GM23248 (cell line): ENCODE data around the gene PPID. TPM values are rescaled to one million over a fixed set of nuclear protein-coding genes. Genes with fewer than 3 reads are reported as not detected.
"Not testable (repeated sequence)": the region's sequence is repeated elsewhere in the genome, so short reads cannot be mapped to it uniquely, and the experiment has no call there.

ENCODE experiments used
- DNase-seq: peaks from one replicate; pipeline ENCODE4 v3.0.0-alpha.2; 2015
- H2AFZ ChIP-seq: fragments of 200-600 bp; sonication (generic); 2 replicates; pipeline ENCODE4 v1.6.1; 2016; ENCODE audit warnings: antibody characterized with exemption
- H3F3A ChIP-seq: fragments of 200-600 bp; sonication (generic); 2 replicates; pipeline ENCODE4 v1.6.1; 2016; ENCODE audit warnings: mild to moderate bottlenecking, antibody characterized with exemption, mixed run types; ENCODE audit not compliant: insufficient read depth
- H3K27ac ChIP-seq: fragments of 200-600 bp; sonication (generic); 2 replicates; pipeline ENCODE4 v1.5.1; 2016; ENCODE audit warnings: mild to moderate bottlenecking
- H3K27me3 ChIP-seq: fragments of 200-600 bp; sonication (generic); replicated peaks from 2 replicates; pipeline ENCODE4 v1.6.1; 2016; ENCODE audit warnings: mild to moderate bottlenecking; ENCODE audit not compliant: insufficient read depth
- H3K36me3 ChIP-seq: fragments of 200-600 bp; sonication (generic); 2 replicates; pipeline ENCODE4 v1.6.1; 2016; ENCODE audit warnings: low read depth, mild to moderate bottlenecking
- H3K4me1 ChIP-seq: fragments of 200-600 bp; sonication (generic); 2 replicates; pipeline ENCODE4 v1.6.1; 2016; ENCODE audit warnings: mild to moderate bottlenecking; ENCODE audit not compliant: insufficient read depth
- H3K4me2 ChIP-seq: fragments of 200-600 bp; sonication (generic); one replicate; pipeline ENCODE4 v1.6.1; 2016; ENCODE audit warnings: mild to moderate bottlenecking; ENCODE audit not compliant: unreplicated experiment
- H3K4me3 ChIP-seq: fragments of 200-600 bp; sonication (generic); 2 replicates; pipeline ENCODE4 v1.5.1; 2016; ENCODE audit warnings: mild to moderate bottlenecking
- H3K79me2 ChIP-seq: fragments of 200-600 bp; sonication (generic); 2 replicates; pipeline ENCODE4 v1.6.1; 2016; ENCODE audit warnings: mild to moderate bottlenecking; ENCODE audit not compliant: insufficient read depth
- H3K9ac ChIP-seq: fragments of 200-600 bp; sonication (generic); 2 replicates; pipeline ENCODE4 v1.6.1; 2016; ENCODE audit warnings: mild to moderate bottlenecking
- H3K9me2 ChIP-seq: fragments of 200-600 bp; sonication (generic); 2 replicates; pipeline ENCODE4 v1.6.1; 2016; ENCODE audit warnings: mixed run types, mild to moderate bottlenecking, moderate library complexity; ENCODE audit not compliant: insufficient read depth
- H3K9me3 ChIP-seq: fragments of 200-600 bp; sonication (generic); one replicate; pipeline ENCODE4 v1.6.1; 2017; ENCODE audit warnings: low read depth
- H4K20me1 ChIP-seq: fragments of 200-600 bp; sonication (generic); 2 replicates; pipeline ENCODE4 v1.6.0; 2016; ENCODE audit not compliant: insufficient read depth
- EZH2 ChIP-seq: fragments of 200-600 bp; sonication (generic); IDR thresholded peaks from 2 replicates; pipeline ENCODE4 v1.6.1; 2018; ENCODE audit warnings: antibody characterized with exemption, mild to moderate bottlenecking; ENCODE audit not compliant: insufficient read depth, poor library complexity, severe bottlenecking
- EZH2phosphoT487 ChIP-seq: fragments of 200-600 bp; sonication (generic); IDR thresholded peaks from 2 replicates; pipeline ENCODE4 v1.6.1; 2018; ENCODE audit warnings: antibody characterized with exemption, moderate library complexity, mild to moderate bottlenecking, low read depth; ENCODE audit not compliant: insufficient read depth
- WGBS, 2 experiments: methylation state at CpG; one replicate each; pipeline ENCODE4 v1.1.6; 2015 to 2017; ENCODE audit warnings: low lambda C conversion rate in 2 of 2, low coverage in 1 of 2; ENCODE audit errors: missing lambda C conversion rate in 2 of 2; 5-methylcytosine and 5-hydroxymethylcytosine counted together
- in situ Hi-C: fragments of 300-500 bp; cut with MboI; formaldehyde crosslinking; loops from 2 replicates; pipeline ENCODE4 v1.15.0; 2020
- polyA plus RNA-seq: library from polyadenylated mRNA; unstranded; fragments of >200 nt; fragmentation: Nextera tagmentation; extraction: Ambion mirVana; gene quantifications from 2 replicates; pipeline ENCODE4 v1.2.1, GENCODE V29; 2016
- small RNA-seq: library from RNA; depleted of rRNA; stranded (forward); fragments of <200 nt; gene quantifications from one replicate; pipeline ENCODE3, GENCODE V24; 2014; ENCODE audit warnings: low read depth, low replicate concordance
- total RNA-seq: library from RNA; depleted of rRNA; stranded (reverse); fragments of >200 nt; shearing (Covaris generic); gene quantifications from 2 replicates; pipeline ENCODE4 v1.2.3, GENCODE V29; 2014; rRNA removed

The PPID gene
- total and polyA plus RNA-seq, 2 experiments from 2014 or later, result 29.1 to 37.0 TPM

DNA sequence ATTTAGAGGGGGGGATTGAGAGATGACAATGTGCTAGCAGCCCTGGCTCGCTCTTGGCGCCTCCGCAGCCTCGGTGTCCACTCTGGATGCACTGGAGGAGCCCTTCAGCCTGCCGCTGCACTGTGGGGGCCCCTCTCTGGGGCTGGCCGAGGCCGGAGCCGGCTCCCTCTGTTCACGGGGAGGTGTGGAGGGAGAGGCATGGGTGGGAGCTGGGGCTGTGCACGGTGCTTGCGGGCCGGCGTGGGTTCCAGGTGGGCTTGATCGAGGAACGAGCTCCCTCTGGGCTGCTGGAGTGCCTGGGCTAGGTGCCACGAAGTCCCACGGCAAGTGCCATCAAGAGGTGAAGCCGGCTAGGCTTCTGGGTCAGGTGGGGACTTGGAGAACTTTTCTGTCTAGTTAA is 58.4 kb downstream of the PPID start:
- Histone ChIP-seq H3F3A (peaks cover 9% of the 10 kb centered on the region; the same call in 1 of the 2 replicates), H3K9me2 (no peaks in the 10 kb centered on the region), H3K4me3 (no peak overlapping the region), H3K9me3 (no peaks in the 10 kb centered on the region), H3K9ac (no peak overlapping the region), H4K20me1 (no peaks in the 10 kb centered on the region), H3K4me1 (no peaks in the 10 kb centered on the region), H3K27ac (no peak overlapping the region), H3K4me2 (no peak overlapping the region), H3K36me3 (no peaks in the 10 kb centered on the region), H2AFZ (no peak overlapping the region), H3K27me3 (no peaks in the 10 kb centered on the region), H3K79me2 (peaks cover 34% of the 10 kb centered on the region)
- in situ Hi-C loops, result no loop called here
- TF ChIP-seq EZH2, result no peak
- TF ChIP-seq EZH2phosphoT487, result no peak
- WGBS, 2 experiments, result 98 to 99% methylated on average over 13 to 18 of the region's 18 CpGs
- DNase-seq, result no peak

DNA sequence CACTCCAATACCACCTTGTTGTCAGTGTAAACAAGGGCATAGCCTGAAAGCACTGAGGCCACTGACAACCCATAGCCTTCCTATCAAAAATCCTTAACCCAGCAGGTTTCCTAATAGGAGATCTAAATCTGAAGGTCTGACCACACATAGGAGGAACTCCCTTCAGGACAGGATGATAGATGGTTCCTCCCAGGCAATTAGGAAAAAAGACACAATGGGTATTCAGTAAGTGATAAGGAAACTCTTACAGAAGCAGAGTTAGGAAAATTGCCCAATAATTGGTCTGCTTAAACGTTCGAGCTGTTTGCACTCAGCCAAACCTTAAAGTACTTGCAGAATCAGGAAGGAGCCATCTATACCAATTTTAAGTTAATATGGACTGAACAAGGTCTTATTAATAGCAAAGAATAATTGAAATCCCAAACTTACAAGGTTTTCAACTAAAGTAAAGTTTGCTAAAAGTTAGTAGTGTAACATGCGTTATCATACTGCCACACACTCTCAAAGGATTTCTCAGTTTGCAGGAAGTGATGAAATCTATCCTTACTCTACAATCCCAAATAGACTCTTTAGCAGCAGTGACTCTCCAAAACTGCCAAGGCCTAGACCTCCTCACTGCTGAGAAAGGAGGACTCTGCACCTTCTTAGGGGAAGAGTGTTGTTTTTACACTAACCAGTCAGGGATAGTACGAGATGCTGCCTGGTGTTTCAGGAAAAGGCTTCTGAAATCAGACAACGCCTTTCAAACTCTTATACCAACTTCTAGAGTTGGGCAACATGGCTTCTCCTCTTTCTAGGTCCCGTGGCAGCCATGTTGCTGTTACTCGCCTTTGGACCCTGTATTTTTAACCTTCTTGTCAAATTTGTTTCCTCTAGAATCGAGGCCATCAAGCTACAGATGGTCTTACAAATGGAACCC is 59.2 kb downstream of the PPID start:
- H3K79me2 ChIP-seq, result peaks cover 25% of the 10 kb centered on the region
- H3F3A ChIP-seq, H3K9me2 ChIP-seq, H3K4me2 ChIP-seq, in situ Hi-C loops, H3K4me1 ChIP-seq, H3K27ac ChIP-seq, H3K4me3 ChIP-seq, H3K27me3 ChIP-seq, H3K9me3 ChIP-seq, H4K20me1 ChIP-seq, H2AFZ ChIP-seq, H3K9ac ChIP-seq, H3K36me3 ChIP-seq, DNase-seq: not testable (repeated sequence)
- WGBS, 2 experiments, result 75 to 76% methylated on average over 8 of the region's 8 CpGs

DNA sequence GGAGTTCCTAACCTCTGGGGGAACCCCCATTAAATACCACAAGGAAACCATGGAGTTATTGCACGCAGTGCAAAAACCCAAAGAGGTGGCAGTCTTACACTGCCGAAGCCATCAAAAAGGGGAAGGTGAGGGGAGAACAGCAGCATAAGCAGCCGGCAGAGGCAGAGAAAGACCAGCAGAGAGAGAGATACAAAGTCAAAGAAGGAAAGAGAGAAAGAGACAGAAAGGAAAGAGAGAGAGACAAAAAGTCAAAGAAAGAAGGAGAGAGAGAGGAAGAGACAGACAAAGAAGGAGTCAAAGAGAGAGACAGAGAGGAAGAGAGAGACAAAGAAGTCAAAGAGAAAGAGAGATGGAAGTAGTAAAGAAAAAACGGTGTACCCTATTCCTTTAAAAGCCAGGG is 59.9 kb downstream of the PPID start:
- H3F3A ChIP-seq, H3K27ac ChIP-seq, H3K4me3 ChIP-seq, H3K27me3 ChIP-seq, H3K9me2 ChIP-seq, H3K4me2 ChIP-seq, H3K4me1 ChIP-seq, DNase-seq, H2AFZ ChIP-seq, H3K9ac ChIP-seq, H4K20me1 ChIP-seq, H3K36me3 ChIP-seq, H3K9me3 ChIP-seq, in situ Hi-C loops: not testable (repeated sequence)
- peaks cover 18% of the 10 kb centered on the region for H3K79me2 ChIP-seq
- 70 to 73% methylated on average over 4 of the region's 4 CpGs for WGBS, 2 experiments

Small RNAs within 50 kb of the gene (small RNA-seq; reads per million reads assigned to genes)
- not detected for gene RF00012

Other genes starting within 250 kb of the PPID start
- 2.9 and 3.1 TPM in 2 replicates for gene RXFP1, start 201.5 kb downstream of the PPID start, total RNA-seq
- 1.1 and 1.2 TPM in 2 replicates for gene RXFP1, start 201.5 kb downstream of the PPID start, polyA plus RNA-seq
- gene C4orf46, start 51.5 kb downstream of the PPID start, total RNA-seq, result 12.4 and 19.5 TPM in 2 replicates
- gene C4orf46, start 51.5 kb downstream of the PPID start, polyA plus RNA-seq, result 13.3 and 14.1 TPM in 2 replicates
- gene ETFDH, start 51.1 kb downstream of the PPID start, total RNA-seq, result 18.5 and 26.4 TPM in 2 replicates
- 24.1 and 25.6 TPM in 2 replicates for gene ETFDH, start 51.1 kb downstream of the PPID start, polyA plus RNA-seq
- gene FNIP2, start 45.6 kb upstream of the PPID start, total RNA-seq, result 14.4 and 22.4 TPM in 2 replicates
- 1.8 TPM in 2 replicates for gene FNIP2, start 45.6 kb upstream of the PPID start, polyA plus RNA-seq